Measurements from ENCODE around the gene SLC35G3.
"Not testable (repeated sequence)": the region's sequence is repeated elsewhere in the genome, so short reads cannot be mapped to it uniquely, and the experiment has no call there.

Gene SLC35G3

GRCh38 chr17:35154196-35155165 is 39.7 kb downstream of the SLC35G3 start:
- H3K36me3 ChIP-seq = no peaks in the 10 kb centered on the region
- no peaks in the 10 kb centered on the region for H3K4me1 ChIP-seq
- no peak for TF ChIP-seq Cebpa-rat (IDR thresholded peaks at IDR 0.05)
- H3K27ac ChIP-seq = no peak overlapping the region
- no peaks in the 10 kb centered on the region; the same call in 1 of the 2 replicates for H3K27me3 ChIP-seq
- H3K9ac ChIP-seq = no peak overlapping the region
- no peaks in the 10 kb centered on the region for H3K9me3 ChIP-seq
- H4K20me1 ChIP-seq = no peaks in the 10 kb centered on the region
- no peak overlapping the region for H3K4me3 ChIP-seq
- no peak overlapping the region for H3K4me2 ChIP-seq

DNA sequence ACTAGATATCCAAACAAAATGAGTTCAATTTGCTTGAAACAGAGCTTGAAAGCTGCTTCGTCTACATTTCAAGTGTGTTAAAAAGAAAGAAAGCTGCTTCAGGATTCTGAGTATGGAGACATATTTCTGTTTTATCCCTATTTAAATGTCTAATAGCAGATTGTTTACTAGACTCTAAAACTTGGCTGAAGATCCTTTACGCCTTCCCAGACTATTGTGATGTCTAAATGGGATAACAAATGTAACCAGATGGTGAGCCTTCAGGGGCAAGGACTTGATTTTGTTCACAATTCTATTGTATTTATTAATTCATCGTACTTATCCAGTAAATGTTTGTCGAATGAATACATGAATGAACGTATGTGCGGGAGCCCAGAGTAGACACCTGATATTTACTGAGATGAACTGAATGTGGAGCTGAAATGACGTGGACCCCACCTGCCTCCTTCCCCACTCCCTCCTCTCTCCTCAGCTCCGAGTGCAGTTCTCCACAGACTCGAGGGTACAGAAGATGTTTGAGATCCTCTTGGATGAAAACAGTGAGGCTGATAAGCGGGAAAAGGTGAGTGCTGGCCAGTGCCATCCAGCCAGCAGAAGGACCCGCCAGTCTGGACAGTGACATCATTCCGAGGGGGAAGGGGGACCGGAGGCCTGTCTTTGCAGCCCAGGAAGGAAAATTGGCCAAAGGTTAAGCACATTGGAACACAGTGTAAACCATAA is 41.6 kb downstream of the SLC35G3 start:
- no peak for TF ChIP-seq Cebpa-rat (IDR thresholded peaks at IDR 0.05)
- H3K27me3 ChIP-seq = no peaks in the 10 kb centered on the region; the same call in 1 of the 2 replicates
- no peak overlapping the region for H3K4me2 ChIP-seq
- no peaks in the 10 kb centered on the region for H3K36me3 ChIP-seq
- no peak overlapping the region for H3K4me3 ChIP-seq
- H3K9me3 ChIP-seq = no peaks in the 10 kb centered on the region
- H3K9ac ChIP-seq = no peak overlapping the region
- no peak overlapping the region for H3K27ac ChIP-seq
- H3K4me1 ChIP-seq = no peaks in the 10 kb centered on the region
- H4K20me1 ChIP-seq = no peaks in the 10 kb centered on the region

- not testable (repeated sequence) for H3K9ac ChIP-seq, H3K36me3 ChIP-seq, H3K27ac ChIP-seq, H3K4me3 ChIP-seq, H3K27me3 ChIP-seq, H3K4me1 ChIP-seq, H3K9me3 ChIP-seq, H3K4me2 ChIP-seq, H4K20me1 ChIP-seq
Observed at GRCh38 chr17:35151080-35151479, 43.1 kb downstream of the SLC35G3 start.

DNA sequence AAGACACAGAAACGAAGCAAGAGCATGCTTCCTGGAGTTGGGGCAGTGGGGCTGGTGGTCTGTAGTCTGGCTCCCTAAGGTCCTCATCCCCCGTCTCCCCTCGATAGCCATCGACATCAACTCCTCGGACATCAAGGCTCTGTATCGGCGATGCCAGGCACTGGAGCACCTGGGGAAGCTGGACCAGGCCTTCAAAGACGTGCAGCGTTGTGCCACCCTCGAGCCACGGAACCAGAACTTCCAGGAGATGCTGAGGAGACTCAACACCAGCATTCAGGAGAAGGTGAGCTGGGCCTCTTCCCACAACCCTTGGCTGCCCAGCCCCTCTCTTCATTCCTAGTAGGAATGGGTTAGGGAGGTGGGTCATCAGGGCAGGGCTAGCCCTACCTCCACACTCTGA is 44.3 kb downstream of the SLC35G3 start:
- no peaks in the 10 kb centered on the region for H4K20me1 ChIP-seq
- TF ChIP-seq Cebpa-rat (IDR thresholded peaks at IDR 0.05) = no peak

DNA sequence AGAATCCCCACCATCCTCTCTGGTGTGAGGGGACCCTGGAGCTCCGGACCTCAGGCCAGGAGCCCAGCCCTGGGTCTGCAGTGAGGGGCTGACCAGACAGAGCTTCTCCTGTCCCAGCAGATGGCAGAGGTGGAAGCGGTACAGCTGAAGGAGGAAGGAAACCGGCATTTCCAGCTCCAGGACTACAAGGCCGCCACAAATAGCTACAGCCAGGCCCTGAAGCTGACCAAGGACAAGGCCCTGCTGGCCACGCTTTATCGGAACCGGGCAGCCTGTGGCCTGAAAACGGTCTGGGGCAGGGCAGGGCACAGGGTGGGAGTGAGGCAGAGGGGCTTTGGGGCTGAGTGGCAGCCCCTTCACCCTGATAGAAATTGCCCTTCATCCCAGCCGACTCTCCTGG is 46.0 kb downstream of the SLC35G3 start:
- no peaks in the 10 kb centered on the region for H3K4me1 ChIP-seq
- no peak overlapping the region for H3K4me2 ChIP-seq
- no peak for TF ChIP-seq Cebpa-rat (IDR thresholded peaks at IDR 0.05)
- no peak overlapping the region for H3K27ac ChIP-seq
- no peaks in the 10 kb centered on the region for H3K36me3 ChIP-seq
- H3K27me3 ChIP-seq = no peaks in the 10 kb centered on the region; the same call in 1 of the 2 replicates
- H3K9me3 ChIP-seq = no peaks in the 10 kb centered on the region
- no peak overlapping the region for H3K9ac ChIP-seq
- no peak overlapping the region for H3K4me3 ChIP-seq
- no peaks in the 10 kb centered on the region for H4K20me1 ChIP-seq

More for the DNA sequence above, 44.3 kb downstream of the SLC35G3 start:
- H3K4me2 ChIP-seq = no peak overlapping the region
- H3K4me3 ChIP-seq = no peak overlapping the region
- H3K27ac ChIP-seq = no peak overlapping the region
- H3K27me3 ChIP-seq = no peaks in the 10 kb centered on the region; the same call in 1 of the 2 replicates
- H3K9me3 ChIP-seq = no peaks in the 10 kb centered on the region
- H3K4me1 ChIP-seq = no peaks in the 10 kb centered on the region
- H3K9ac ChIP-seq = no peak overlapping the region
- no peaks in the 10 kb centered on the region for H3K36me3 ChIP-seq

DNA sequence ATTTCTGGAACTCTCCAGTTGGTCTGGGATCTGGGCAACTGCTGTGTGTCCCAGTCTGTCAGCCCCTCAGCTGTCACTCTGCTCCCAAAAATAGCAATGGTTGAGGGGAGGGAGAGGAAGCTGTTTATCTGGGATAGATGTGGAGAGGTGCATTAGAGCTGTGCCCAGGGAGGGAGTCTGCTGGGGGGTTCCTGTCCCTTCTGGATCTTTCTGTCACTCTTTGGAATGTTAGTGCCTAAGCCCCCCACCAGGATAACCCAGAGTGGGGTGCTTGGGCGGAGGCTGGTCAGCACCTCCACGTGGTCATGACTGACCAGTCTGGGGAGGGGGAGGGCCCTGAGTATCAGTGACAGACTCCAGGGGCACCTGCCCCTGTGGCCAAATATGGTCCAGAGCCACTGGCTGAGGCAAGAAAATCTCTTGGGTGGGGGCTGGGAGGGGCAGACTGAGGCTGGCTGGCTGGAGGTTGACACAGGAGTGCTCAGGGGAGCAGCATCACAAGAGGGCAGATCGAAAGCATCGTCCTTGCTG is 46.8 kb downstream of the SLC35G3 start, which contains the start of gene UNC45B:
UNC45B (plus strand) TSS at position 443 of the 531 bp plus-strand sequence. CDS start 447 bp downstream, outside the sequence.
- Histone ChIP-seq H3K27ac (no peak within 1 kb of the TSS), H3K4me3 (no peak within 1 kb of the TSS), H3K9ac (no peak within 1 kb of the TSS), H4K20me1 (no peaks in the 10 kb centered on the region), H3K9me3 (no peaks in the 10 kb centered on the region), H3K36me3 (no peaks in the 10 kb centered on the region), H3K4me1 (no peaks in the 10 kb centered on the region), H3K27me3 (no peaks in the 10 kb centered on the region), H3K4me2 (no peak within 1 kb of the TSS)
- no peak for TF ChIP-seq Cebpa-rat (IDR thresholded peaks at IDR 0.05)

GRCh38 chr17:35146214-35146833 is 47.9 kb downstream of the SLC35G3 start:
- Histone ChIP-seq H3K9me3 (no peaks in the 10 kb centered on the region), H3K9ac (no peak overlapping the region), H3K4me3 (no peak overlapping the region), H3K4me1 (no peaks in the 10 kb centered on the region), H3K36me3 (no peaks in the 10 kb centered on the region), H3K27ac (no peak overlapping the region), H3K4me2 (no peak overlapping the region), H3K27me3 (no peaks in the 10 kb centered on the region), H4K20me1 (no peaks in the 10 kb centered on the region)
- no peak for TF ChIP-seq Cebpa-rat (IDR thresholded peaks at IDR 0.05)

GRCh38 chr17:35144840-35145239 is 49.4 kb downstream of the SLC35G3 start:
- TF ChIP-seq Cebpa-rat (IDR thresholded peaks at IDR 0.05) = no peak
- Histone ChIP-seq H3K9ac (no peak overlapping the region), H3K36me3 (peaks cover 5% of the 10 kb centered on the region), H3K9me3 (no peaks in the 10 kb centered on the region), H3K4me3 (no peak overlapping the region), H4K20me1 (peaks cover 14% of the 10 kb centered on the region), H3K4me2 (no peak overlapping the region), H3K27ac (no peak overlapping the region), H3K4me1 (peaks cover 15% of the 10 kb centered on the region), H3K27me3 (no peaks in the 10 kb centered on the region)
